Ectodermal cell (in vitro differentiated cells): ENCODE data around the gene PCGF6.
"Not testable (repeated sequence)": the region's sequence is repeated elsewhere in the genome, so short reads cannot be mapped to it uniquely, and the experiment has no call there.

Experiments
- H3K27ac ChIP-seq: 2 replicates; pipeline ENCODE4 v1.7.0; 2013; ENCODE audit warnings: mild to moderate bottlenecking, low read depth, low read length; ENCODE audit not compliant: insufficient read depth, poor library complexity, severe bottlenecking
- H3K27me3 ChIP-seq: 2 replicates; pipeline ENCODE4 v1.7.0; 2013; ENCODE audit warnings: mild to moderate bottlenecking, low read length; ENCODE audit not compliant: insufficient read depth, control insufficient read depth, poor library complexity, severe bottlenecking
- H3K36me3 ChIP-seq: one replicate; pipeline ENCODE4 v1.7.0; 2013; ENCODE audit warnings: low read length; ENCODE audit not compliant: control insufficient read depth, insufficient read depth
- H3K4me1 ChIP-seq: one replicate; pipeline ENCODE4 v1.7.0; 2013; ENCODE audit warnings: low read length; ENCODE audit not compliant: control insufficient read depth, insufficient read depth
- H3K4me3 ChIP-seq: 2 replicates; pipeline ENCODE4 v1.7.0; 2013; ENCODE audit warnings: low read depth, low read length, control low read depth; ENCODE audit not compliant: insufficient read depth
- H3K9me3 ChIP-seq: 2 replicates; pipeline ENCODE4 v1.7.0; 2013; ENCODE audit warnings: mild to moderate bottlenecking, low read length, moderate library complexity; ENCODE audit not compliant: control insufficient read depth
- WGBS, 2 experiments: methylation state at CpG; one replicate each; pipeline ENCODE4 v1.1.7; 2013; ENCODE audit warnings: missing lambda C conversion rate in 2 of 2; 5-methylcytosine and 5-hydroxymethylcytosine counted together

Gene PCGF6

GRCh38 chr10:103265717-103266329, 85.1 kb downstream of the PCGF6 start:
- WGBS, 2 experiments: 39% methylated on average over 11 of the region's 11 CpGs
- no peaks in the 10 kb centered on the region for H3K27me3 ChIP-seq

DNA sequence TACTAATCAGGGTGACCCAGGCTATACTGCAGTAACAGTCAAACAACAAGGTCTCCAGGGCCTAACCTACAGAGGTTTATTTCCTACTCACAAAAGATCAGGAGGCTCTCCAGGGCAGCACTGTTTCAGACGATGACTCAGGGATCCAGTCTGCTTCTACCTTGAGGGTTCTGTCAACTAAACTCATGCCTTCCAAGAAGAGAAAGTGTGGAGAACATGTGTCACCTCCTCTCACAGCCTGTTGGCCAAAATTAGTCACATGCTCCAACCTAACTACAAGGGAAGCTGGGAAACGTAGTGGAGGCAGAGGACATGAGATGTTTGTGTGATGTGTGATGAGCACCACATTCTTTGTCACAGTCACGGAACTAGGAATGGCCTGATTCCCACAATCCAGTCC, 88.7 kb downstream of the PCGF6 start:
- H3K4me1 ChIP-seq: no peaks in the 10 kb centered on the region
- H3K27me3 ChIP-seq: no peaks in the 10 kb centered on the region
- 89 to 94% methylated on average over 3 of the region's 3 CpGs for WGBS, 2 experiments

More at GRCh38 chr10:103265717-103266329, 85.1 kb downstream of the PCGF6 start:
- no peak overlapping the region for H3K4me3 ChIP-seq
- H3K27ac ChIP-seq: no peak overlapping the region
- no peaks in the 10 kb centered on the region for H3K9me3 ChIP-seq
- no peaks in the 10 kb centered on the region for H3K4me1 ChIP-seq
- no peaks in the 10 kb centered on the region for H3K36me3 ChIP-seq

GRCh38 chr10:103259989-103260388, 91.0 kb downstream of the PCGF6 start:
- Histone ChIP-seq H3K4me1 (no peaks in the 10 kb centered on the region), H3K9me3 (no peaks in the 10 kb centered on the region), H3K36me3 (no peaks in the 10 kb centered on the region), H3K27ac (no peak overlapping the region), H3K4me3 (no peak overlapping the region), H3K27me3 (no peaks in the 10 kb centered on the region)
- WGBS, 2 experiments: 91 to 94% methylated on average over 5 of the region's 5 CpGs

More for the DNA sequence above, 88.7 kb downstream of the PCGF6 start:
- Histone ChIP-seq H3K27ac (no peak overlapping the region), H3K9me3 (no peaks in the 10 kb centered on the region), H3K36me3 (no peaks in the 10 kb centered on the region), H3K4me3 (no peak overlapping the region)

DNA sequence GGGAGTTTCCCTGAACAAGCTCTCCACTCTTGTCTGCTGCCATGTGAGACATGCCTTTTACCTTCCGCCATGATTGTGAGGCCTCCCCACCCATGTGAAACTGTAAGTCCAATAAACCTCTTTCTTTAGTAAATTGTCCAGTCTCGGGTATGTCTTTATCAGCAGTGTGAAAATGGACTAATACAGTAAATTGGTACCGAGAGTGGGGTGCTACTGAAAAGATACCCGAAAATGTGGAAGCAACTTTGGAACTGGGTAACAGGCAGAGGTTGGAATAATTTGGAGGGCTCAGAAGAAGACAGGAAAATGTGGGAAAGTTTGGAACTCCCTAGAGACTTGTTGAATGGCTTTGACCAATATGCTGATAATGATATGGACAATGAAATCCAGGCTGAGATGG, 92.0 kb downstream of the PCGF6 start:
- not testable (repeated sequence) for H3K4me1 ChIP-seq, H3K27me3 ChIP-seq, H3K27ac ChIP-seq, H3K9me3 ChIP-seq, H3K36me3 ChIP-seq, H3K4me3 ChIP-seq
- 91 to 93% methylated on average over 4 of the region's 4 CpGs for WGBS, 2 experiments

GRCh38 chr10:103257812-103258211, 93.1 kb downstream of the PCGF6 start:
- no peaks in the 10 kb centered on the region for H3K4me1 ChIP-seq
- no peak overlapping the region for H3K4me3 ChIP-seq
- no peak overlapping the region for H3K27ac ChIP-seq
- no peaks in the 10 kb centered on the region for H3K27me3 ChIP-seq
- H3K9me3 ChIP-seq: no peaks in the 10 kb centered on the region
- no peaks in the 10 kb centered on the region for H3K36me3 ChIP-seq

GRCh38 chr10:103256613-103257012, 94.3 kb downstream of the PCGF6 start:
- Histone ChIP-seq H3K4me1 (no peaks in the 10 kb centered on the region), H3K36me3 (no peaks in the 10 kb centered on the region), H3K27me3 (no peaks in the 10 kb centered on the region), H3K4me3 (no peak overlapping the region), H3K9me3 (no peaks in the 10 kb centered on the region), H3K27ac (no peak overlapping the region)
- WGBS, 2 experiments: 100% methylated on average over 1 of the region's 1 CpG

- H3K27ac ChIP-seq: no peak overlapping the region
- no peaks in the 10 kb centered on the region for H3K9me3 ChIP-seq
- no peaks in the 10 kb centered on the region for H3K36me3 ChIP-seq
- H3K27me3 ChIP-seq: no peaks in the 10 kb centered on the region
- no peak overlapping the region for H3K4me3 ChIP-seq
- no peaks in the 10 kb centered on the region for H3K4me1 ChIP-seq
- 67 to 80% methylated on average over 4 of the region's 4 CpGs for WGBS, 2 experiments
These were observed 96.2 kb downstream of the PCGF6 start for GRCh38 chr10:103254538-103255325.

GRCh38 chr10:103254113-103254512, 96.8 kb downstream of the PCGF6 start:
- Histone ChIP-seq H3K4me1 (no peaks in the 10 kb centered on the region), H3K36me3 (no peaks in the 10 kb centered on the region), H3K27me3 (no peaks in the 10 kb centered on the region), H3K27ac (no peak overlapping the region), H3K9me3 (no peaks in the 10 kb centered on the region), H3K4me3 (no peak overlapping the region)
- 88 to 92% methylated on average over 3 of the region's 3 CpGs for WGBS, 2 experiments
